HepG2 (cell line): ENCODE data around the gene CC2D1A. TPM values are rescaled to one million over a fixed set of nuclear protein-coding genes. Genes with fewer than 3 reads are reported as not detected.

Experiments
- ASH2L ChIP-seq: fragments of 300-600, 200-600 bp; sonication (generic); IDR thresholded peaks from 2 replicates; pipeline ENCODE4 v1.7.0; 2017; ENCODE audit warnings: low read depth, mild to moderate bottlenecking, moderate library complexity, mixed read lengths, low read length; ENCODE audit not compliant: insufficient read length
- HINFP ChIP-seq: sonication (generic); formaldehyde crosslinking; IDR thresholded peaks from 2 replicates; pipeline ENCODE4 v1.4.0; 2020; ENCODE audit warnings: low read depth, mild to moderate bottlenecking, missing genetic modification reagents
- MAX ChIP-seq: IDR thresholded peaks from 2 replicates; pipeline ENCODE4 v1.6.1; 2012; ENCODE audit warnings: inconsistent platforms
- RNF2 ChIP-seq: fragments of 450-650 bp; conservative IDR thresholded peaks from 2 replicates; pipeline ENCODE4 v1.6.1; 2016; ENCODE audit warnings: low read depth
- SALL1 ChIP-seq: sonication (generic); formaldehyde crosslinking; IDR thresholded peaks from 2 replicates; pipeline ENCODE4 v1.8.0; 2022; ENCODE audit warnings: mild to moderate bottlenecking, missing genetic modification reagents
- SP140L ChIP-seq: sonication (generic); formaldehyde crosslinking; IDR thresholded peaks from 2 replicates; pipeline ENCODE4 v1.4.0; 2020; ENCODE audit warnings: missing genetic modification reagents, borderline replicate concordance
- SRSF1 ChIP-seq: fragments of 200-400 bp; formaldehyde crosslinking; optimal IDR thresholded peaks from 2 replicates; pipeline ENCODE3; 2017; ENCODE audit warnings: mild to moderate bottlenecking, low read depth, low read length, moderate library complexity
- TCF7 ChIP-seq: sonication (generic); IDR thresholded peaks from 2 replicates; pipeline ENCODE4 v1.6.1; 2016; ENCODE audit warnings: antibody characterized with exemption, low read depth
- TFDP2 ChIP-seq: sonication (generic); formaldehyde crosslinking; IDR thresholded peaks from 2 replicates; pipeline ENCODE4 v1.4.0; 2020; ENCODE audit warnings: missing genetic modification reagents
- ZBED4 ChIP-seq: sonication (generic); formaldehyde crosslinking; IDR thresholded peaks from 2 replicates; pipeline ENCODE4 v1.4.0; 2020; ENCODE audit warnings: missing genetic modification reagents, borderline replicate concordance
- ZBTB20 ChIP-seq: sonication (generic); formaldehyde crosslinking; IDR thresholded peaks from 2 replicates; pipeline ENCODE4 v1.8.1; 2023; ENCODE audit warnings: missing genetic modification reagents, low read depth, mild to moderate bottlenecking, borderline replicate concordance
- ZBTB44 ChIP-seq: sonication (generic); formaldehyde crosslinking; IDR thresholded peaks from 2 replicates; pipeline ENCODE4 v1.4.0; 2020; ENCODE audit warnings: missing genetic modification reagents
- ZNF343 ChIP-seq: sonication (generic); formaldehyde crosslinking; IDR thresholded peaks from 2 replicates; pipeline ENCODE4 v1.4.0; 2020; ENCODE audit warnings: mild to moderate bottlenecking, missing genetic modification reagents
- ZNF761 ChIP-seq: sonication (generic); formaldehyde crosslinking; conservative IDR thresholded peaks from 2 replicates; pipeline ENCODE4 v1.4.0; 2020; ENCODE audit warnings: mild to moderate bottlenecking, missing genetic modification reagents
- ZNF782 ChIP-seq: sonication (generic); formaldehyde crosslinking; IDR thresholded peaks from 2 replicates; pipeline ENCODE4 v1.4.0; 2020; ENCODE audit warnings: missing genetic modification reagents, mild to moderate bottlenecking, borderline replicate concordance
- polyA plus RNA-seq, 8 experiments: library from polyadenylated mRNA; depleted of rRNA in 3 of 8; stranded (reverse) in 7 of 8; unstranded in 1 of 8; fragments of >200 nt; fragmentation: Illumina TruSeq in 4 of 8; extraction: Trizol in 4 of 8; gene quantifications; 2 replicates each; pipeline versions ENCODE4 v1.2.1 to v1.2.3, GENCODE V29; 2011 to 2016; ENCODE audit warnings: low read depth in 4 of 8, missing spikeins in 1 of 8, mixed read lengths in 1 of 8; ENCODE audit not compliant: insufficient read depth in 1 of 8
- total RNA-seq, 5 experiments: library from RNA; depleted of rRNA; stranded (reverse); fragments of >200 nt; fragmentation: Illumina TruSeq; extraction: Trizol; gene quantifications; 2 replicates each; pipeline ENCODE4 v1.2.3, GENCODE V29; 2016; ENCODE audit warnings: low read depth in 1 of 5

Gene CC2D1A
- total and polyA plus RNA-seq, 2 of the 13 experiments (the other 11 are each of a cell fraction or from before 2014, with no cell fraction given) = 9.7 to 11.5 TPM

- no peak; the same call in 1 of the 2 replicates for TF ChIP-seq ZBTB20 (CRISPR knock-in tag)
- no peak for TF ChIP-seq ZNF343 (CRISPR knock-in tag)
- TF ChIP-seq HINFP (CRISPR knock-in tag) = peak; percentile 48; the same call in 1 of the 2 replicates
- TF ChIP-seq ZBTB44 (CRISPR knock-in tag) = no peak
- TF ChIP-seq ASH2L = no peak
- TF ChIP-seq SALL1 (CRISPR knock-in tag) = peak; percentile 90
- no peak for TF ChIP-seq ZNF782
- no peak for TF ChIP-seq TCF7
- peak; percentile 43 for TF ChIP-seq SRSF1
- no peak for TF ChIP-seq ZNF761 (CRISPR knock-in tag)
- peak; percentile 88; the same call in 1 of the 2 replicates for TF ChIP-seq ZBED4 (CRISPR knock-in tag)
- no peak for TF ChIP-seq SP140L (CRISPR knock-in tag)
- peak; percentile 99 for TF ChIP-seq TFDP2 (CRISPR knock-in tag)
- peak; percentile 99 for TF ChIP-seq MAX
- TF ChIP-seq RNF2 = peak; percentile 85
Measured at GRCh38 chr19:13905634-13906520, at the start of gene CC2D1A, which contains the start of gene BRME1 (continued).
